Hepatocyte (in vitro differentiated cells): ENCODE measurements around the gene ABHD1.

Source experiments
- CTCF ChIP-seq: fragments of 200-600 bp; sonication (generic); IDR thresholded peaks from 2 replicates; pipeline ENCODE4 v1.5.1; 2016; ENCODE audit warnings: antibody characterized with exemption, mild to moderate bottlenecking; ENCODE audit not compliant: poor library complexity
- EZH2 ChIP-seq: fragments of 200-600 bp; sonication (generic); IDR thresholded peaks from 2 replicates; pipeline ENCODE4 v1.6.1; 2016; ENCODE audit warnings: antibody characterized with exemption, mild to moderate bottlenecking, borderline replicate concordance
- EZH2phosphoT487 ChIP-seq: fragments of 200-600 bp; sonication (generic); IDR thresholded peaks from one replicate; pipeline ENCODE4 v1.6.1; 2018; ENCODE audit warnings: antibody characterized with exemption, mild to moderate bottlenecking, low read depth, moderate library complexity; ENCODE audit not compliant: unreplicated experiment, severe bottlenecking

GRCh38 chr2:27178469-27178868, 54.9 kb downstream of the ABHD1 start:
- TF ChIP-seq EZH2 (no peak), CTCF (no peak), EZH2phosphoT487 (no peak)
